ENCODE results near the gene ZRANB2. TPM values are rescaled to one million over a fixed set of nuclear protein-coding genes. Genes with fewer than 3 reads are reported as not detected.

ZRANB2 gene
- total and polyA plus RNA-seq, 4 donors = 12.7 to 44.3 (median 30.2) TPM

GRCh38 chr1:71068325-71069240 is 12.3 kb downstream of the ZRANB2 start (continued):
- TF ChIP-seq, protein P1, sequence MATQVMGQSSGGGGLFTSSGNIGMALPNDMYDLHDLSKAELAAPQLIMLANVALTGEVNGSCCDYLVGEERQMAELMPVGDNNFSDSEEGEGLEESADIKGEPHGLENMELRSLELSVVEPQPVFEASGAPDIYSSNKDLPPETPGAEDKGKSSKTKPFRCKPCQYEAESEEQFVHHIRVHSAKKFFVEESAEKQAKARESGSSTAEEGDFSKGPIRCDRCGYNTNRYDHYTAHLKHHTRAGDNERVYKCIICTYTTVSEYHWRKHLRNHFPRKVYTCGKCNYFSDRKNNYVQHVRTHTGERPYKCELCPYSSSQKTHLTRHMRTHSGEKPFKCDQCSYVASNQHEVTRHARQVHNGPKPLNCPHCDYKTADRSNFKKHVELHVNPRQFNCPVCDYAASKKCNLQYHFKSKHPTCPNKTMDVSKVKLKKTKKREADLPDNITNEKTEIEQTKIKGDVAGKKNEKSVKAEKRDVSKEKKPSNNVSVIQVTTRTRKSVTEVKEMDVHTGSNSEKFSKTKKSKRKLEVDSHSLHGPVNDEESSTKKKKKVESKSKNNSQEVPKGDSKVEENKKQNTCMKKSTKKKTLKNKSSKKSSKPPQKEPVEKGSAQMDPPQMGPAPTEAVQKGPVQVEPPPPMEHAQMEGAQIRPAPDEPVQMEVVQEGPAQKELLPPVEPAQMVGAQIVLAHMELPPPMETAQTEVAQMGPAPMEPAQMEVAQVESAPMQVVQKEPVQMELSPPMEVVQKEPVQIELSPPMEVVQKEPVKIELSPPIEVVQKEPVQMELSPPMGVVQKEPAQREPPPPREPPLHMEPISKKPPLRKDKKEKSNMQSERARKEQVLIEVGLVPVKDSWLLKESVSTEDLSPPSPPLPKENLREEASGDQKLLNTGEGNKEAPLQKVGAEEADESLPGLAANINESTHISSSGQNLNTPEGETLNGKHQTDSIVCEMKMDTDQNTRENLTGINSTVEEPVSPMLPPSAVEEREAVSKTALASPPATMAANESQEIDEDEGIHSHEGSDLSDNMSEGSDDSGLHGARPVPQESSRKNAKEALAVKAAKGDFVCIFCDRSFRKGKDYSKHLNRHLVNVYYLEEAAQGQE (IDR thresholded peaks at IDR 0.05) = no peak
- TF ChIP-seq NR2F2 (IDR thresholded peaks at IDR 0.05) = no peak

DNA sequence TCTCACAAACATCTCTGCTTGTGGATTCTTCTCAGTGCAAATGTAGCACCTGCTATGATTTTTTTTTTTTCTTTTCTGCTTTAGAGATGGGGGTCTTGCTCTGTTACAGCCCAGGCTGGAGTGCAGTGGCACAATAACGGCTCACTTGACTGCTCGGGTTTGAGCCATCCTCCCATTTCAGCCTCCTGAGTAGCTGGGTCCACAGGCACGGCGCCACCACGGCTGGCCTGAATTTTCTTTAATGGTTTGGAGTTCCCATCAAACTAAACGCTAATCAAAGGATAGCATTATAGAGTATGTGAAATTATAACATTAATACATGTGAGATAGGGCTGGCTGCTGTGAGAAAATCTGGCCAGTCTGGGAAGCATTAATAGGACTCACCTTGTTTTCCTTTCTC is 26.0 kb downstream of the ZRANB2 start:
- no peak overlapping the region for H3K27ac ChIP-seq (ENCODE audit: low read depth in 1 of 2, low read length in 2 of 2)
- TF ChIP-seq, protein P2, sequence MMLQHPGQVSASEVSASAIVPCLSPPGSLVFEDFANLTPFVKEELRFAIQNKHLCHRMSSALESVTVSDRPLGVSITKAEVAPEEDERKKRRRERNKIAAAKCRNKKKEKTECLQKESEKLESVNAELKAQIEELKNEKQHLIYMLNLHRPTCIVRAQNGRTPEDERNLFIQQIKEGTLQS (IDR thresholded peaks at IDR 0.05) = no peak
- no peak for TF ChIP-seq TAF1 (conservative IDR thresholded peaks at IDR 0.05)
- no peak for TF ChIP-seq EGR1 (IDR thresholded peaks at IDR 0.05; ENCODE audit: low read depth in 2 of 2)
- TF ChIP-seq RXRA (IDR thresholded peaks at IDR 0.05) = no peak
- no peak for TF ChIP-seq JUND (IDR thresholded peaks at IDR 0.05)
- TF ChIP-seq YY1 (IDR thresholded peaks at IDR 0.05) = no peak
- no peak for TF ChIP-seq RAD21 (IDR thresholded peaks at IDR 0.05)
- no peak for TF ChIP-seq SP1 (IDR thresholded peaks at IDR 0.05)
- TF ChIP-seq CTCF (IDR thresholded peaks at IDR 0.05; ENCODE audit: low read depth, low read length, missing input control) = no peak
- TF ChIP-seq, protein P3, sequence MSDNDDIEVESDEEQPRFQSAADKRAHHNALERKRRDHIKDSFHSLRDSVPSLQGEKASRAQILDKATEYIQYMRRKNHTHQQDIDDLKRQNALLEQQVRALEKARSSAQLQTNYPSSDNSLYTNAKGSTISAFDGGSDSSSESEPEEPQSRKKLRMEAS (IDR thresholded peaks at IDR 0.05) = no peak
- TF ChIP-seq, protein P1 (IDR thresholded peaks at IDR 0.05) = no peak
- TF ChIP-seq FOXA1 (IDR thresholded peaks at IDR 0.05) = no peak
- no peak for TF ChIP-seq NR2F2 (IDR thresholded peaks at IDR 0.05)
- no peak for TF ChIP-seq HNF4A (conservative IDR thresholded peaks at IDR 0.05)
- no peak for TF ChIP-seq ZBTB33 (IDR thresholded peaks at IDR 0.05)
- no peak for TF ChIP-seq HNF4G (IDR thresholded peaks at IDR 0.05)
- TF ChIP-seq FOXA2 (IDR thresholded peaks at IDR 0.05) = no peak
- no peak for TF ChIP-seq GABPA (IDR thresholded peaks at IDR 0.05 in 1 of 2, conservative IDR thresholded peaks at IDR 0.05 in 1 of 2)
- H3K4me1 ChIP-seq (ENCODE audit: control insufficient read depth in 4 of 4, insufficient read depth in 4 of 4, low read length in 3 of 4) = no peaks in the 10 kb centered on the region
- no peak overlapping the region for H3K9ac ChIP-seq (ENCODE audit: low read depth in 1 of 2, low read length in 2 of 2)
- H3K9me3 ChIP-seq (ENCODE audit: control insufficient read depth in 4 of 4, low read length in 3 of 4) = no peaks in the 10 kb centered on the region
- DNase-seq (ENCODE audit: low spot score) = no peak
- H3K27me3 ChIP-seq (ENCODE audit: control insufficient read depth in 4 of 4, insufficient read depth in 4 of 4, low read length in 3 of 4) = no peaks in the 10 kb centered on the region
- 81% methylated on average over 6 of the region's 6 CpGs for WGBS
- no peak overlapping the region for H3K4me3 ChIP-seq (ENCODE audit: low read depth in 1 of 3, low read length in 3 of 3)
- peaks cover 0 to 21% (median 12%) of the 10 kb centered on the region in 4 donors for H3K36me3 ChIP-seq (ENCODE audit: control insufficient read depth in 4 of 4, insufficient read depth in 3 of 4, low read depth in 1 of 4, low read length in 3 of 4)

Measured in liver (tissue), 9 donors.